GM06990 (cell line): Measurements from ENCODE around the gene PDE3B.

Experiments used
- DNase-seq: peaks from one replicate; pipeline ENCODE4 v3.0.0-alpha.2; 2011; ENCODE audit not compliant: insufficient read length; ENCODE audit errors: extremely low read depth
- H3K27me3 ChIP-seq: replicated peaks from 2 replicates; pipeline ENCODE4 v1.6.0; 2011; ENCODE audit warnings: low read length; ENCODE audit not compliant: control insufficient read depth, insufficient read depth
- H3K36me3 ChIP-seq: 2 replicates; pipeline ENCODE4 v1.5.1; 2011; ENCODE audit warnings: low read length; ENCODE audit not compliant: control insufficient read depth, insufficient read depth
- H3K4me3 ChIP-seq: replicated peaks from 2 replicates; pipeline ENCODE4 v1.5.1; 2011; ENCODE audit warnings: low read depth, mild to moderate bottlenecking, control low read depth, low read length
- TF ChIP-seq, protein P1 (sequence below): IDR thresholded peaks from 2 replicates; pipeline ENCODE4 v1.5.1; 2011; ENCODE audit warnings: low read length, control low read depth, mild to moderate bottlenecking, inconsistent platforms; ENCODE audit not compliant: insufficient read depth, poor library complexity, severe bottlenecking

The PDE3B gene

GRCh38 chr11:14668731-14669301, 25.2 kb downstream of the PDE3B start:
- H3K4me3 ChIP-seq = no peak overlapping the region
- H3K27me3 ChIP-seq = no peaks in the 10 kb centered on the region
- no peak for DNase-seq
- no peaks in the 10 kb centered on the region for H3K36me3 ChIP-seq
- TF ChIP-seq, protein P1, sequence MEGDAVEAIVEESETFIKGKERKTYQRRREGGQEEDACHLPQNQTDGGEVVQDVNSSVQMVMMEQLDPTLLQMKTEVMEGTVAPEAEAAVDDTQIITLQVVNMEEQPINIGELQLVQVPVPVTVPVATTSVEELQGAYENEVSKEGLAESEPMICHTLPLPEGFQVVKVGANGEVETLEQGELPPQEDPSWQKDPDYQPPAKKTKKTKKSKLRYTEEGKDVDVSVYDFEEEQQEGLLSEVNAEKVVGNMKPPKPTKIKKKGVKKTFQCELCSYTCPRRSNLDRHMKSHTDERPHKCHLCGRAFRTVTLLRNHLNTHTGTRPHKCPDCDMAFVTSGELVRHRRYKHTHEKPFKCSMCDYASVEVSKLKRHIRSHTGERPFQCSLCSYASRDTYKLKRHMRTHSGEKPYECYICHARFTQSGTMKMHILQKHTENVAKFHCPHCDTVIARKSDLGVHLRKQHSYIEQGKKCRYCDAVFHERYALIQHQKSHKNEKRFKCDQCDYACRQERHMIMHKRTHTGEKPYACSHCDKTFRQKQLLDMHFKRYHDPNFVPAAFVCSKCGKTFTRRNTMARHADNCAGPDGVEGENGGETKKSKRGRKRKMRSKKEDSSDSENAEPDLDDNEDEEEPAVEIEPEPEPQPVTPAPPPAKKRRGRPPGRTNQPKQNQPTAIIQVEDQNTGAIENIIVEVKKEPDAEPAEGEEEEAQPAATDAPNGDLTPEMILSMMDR = no peak

DNA sequence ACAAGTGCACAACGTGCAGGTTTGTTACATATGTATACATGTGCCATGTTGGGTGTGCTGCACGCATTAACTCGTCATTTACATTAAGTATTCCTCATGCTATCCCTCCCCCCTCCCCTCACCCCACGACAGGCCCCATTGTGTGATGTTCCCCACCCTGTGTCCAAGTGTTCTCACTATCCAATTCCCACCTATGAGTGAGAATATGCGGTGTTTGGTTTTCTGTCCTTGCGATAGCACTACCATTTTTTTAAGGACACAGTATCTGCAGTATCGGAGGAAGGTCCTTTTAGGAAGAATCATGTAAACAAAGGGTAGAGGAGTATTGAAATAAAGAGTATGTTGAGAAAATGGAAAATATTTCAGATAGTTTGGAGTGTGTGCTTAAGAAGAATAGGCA, 25.9 kb downstream of the PDE3B start:
- no peak for DNase-seq
- Histone ChIP-seq H3K27me3 (no peaks in the 10 kb centered on the region), H3K4me3 (no peak overlapping the region), H3K36me3 (no peaks in the 10 kb centered on the region)
- TF ChIP-seq, protein P1 = no peak

- DNase-seq = no peak
- H3K36me3 ChIP-seq = no peaks in the 10 kb centered on the region
These were observed 26.4 kb downstream of the PDE3B start for GRCh38 chr11:14669958-14670357.

GRCh38 chr11:14672635-14673034, 29.0 kb downstream of the PDE3B start:
- H3K4me3 ChIP-seq = no peak overlapping the region
- no peaks in the 10 kb centered on the region for H3K27me3 ChIP-seq
- no peak for DNase-seq
- TF ChIP-seq, protein P1 = no peak
- no peaks in the 10 kb centered on the region for H3K36me3 ChIP-seq

More at GRCh38 chr11:14669958-14670357, 26.4 kb downstream of the PDE3B start:
- TF ChIP-seq, protein P1 = no peak
- H3K4me3 ChIP-seq = no peak overlapping the region
- no peaks in the 10 kb centered on the region for H3K27me3 ChIP-seq

DNA sequence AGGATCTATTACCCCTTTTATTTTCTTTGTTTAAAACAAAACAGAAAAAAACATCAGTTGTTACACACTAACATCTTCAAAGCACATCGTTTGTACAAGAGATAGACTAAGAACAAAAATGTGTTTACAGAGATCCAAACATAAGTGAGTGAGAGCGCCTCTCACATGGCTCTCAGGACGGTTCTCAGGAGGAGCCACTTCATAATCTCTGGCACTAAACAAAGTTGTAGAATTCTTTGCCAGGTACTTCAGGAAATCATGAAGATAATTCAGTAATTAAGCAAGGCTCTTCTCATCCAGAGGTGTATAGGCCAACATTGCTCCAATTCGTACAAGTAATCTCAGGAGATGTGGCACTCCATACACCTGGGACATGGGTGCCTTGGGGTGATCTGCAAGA, 29.8 kb downstream of the PDE3B start:
- Histone ChIP-seq H3K27me3 (no peaks in the 10 kb centered on the region), H3K36me3 (no peaks in the 10 kb centered on the region), H3K4me3 (no peak overlapping the region)
- TF ChIP-seq, protein P1 = no peak
- no peak for DNase-seq
